Measurements from ENCODE around the gene PER3.
A peak's percentile ranks its signal among the peaks of the same experiment; 100 is the strongest.

- TF ChIP-seq EZH2 (IDR thresholded peaks at IDR 0.05; ENCODE audit: low read length): no peak
- TF ChIP-seq, protein P1, sequence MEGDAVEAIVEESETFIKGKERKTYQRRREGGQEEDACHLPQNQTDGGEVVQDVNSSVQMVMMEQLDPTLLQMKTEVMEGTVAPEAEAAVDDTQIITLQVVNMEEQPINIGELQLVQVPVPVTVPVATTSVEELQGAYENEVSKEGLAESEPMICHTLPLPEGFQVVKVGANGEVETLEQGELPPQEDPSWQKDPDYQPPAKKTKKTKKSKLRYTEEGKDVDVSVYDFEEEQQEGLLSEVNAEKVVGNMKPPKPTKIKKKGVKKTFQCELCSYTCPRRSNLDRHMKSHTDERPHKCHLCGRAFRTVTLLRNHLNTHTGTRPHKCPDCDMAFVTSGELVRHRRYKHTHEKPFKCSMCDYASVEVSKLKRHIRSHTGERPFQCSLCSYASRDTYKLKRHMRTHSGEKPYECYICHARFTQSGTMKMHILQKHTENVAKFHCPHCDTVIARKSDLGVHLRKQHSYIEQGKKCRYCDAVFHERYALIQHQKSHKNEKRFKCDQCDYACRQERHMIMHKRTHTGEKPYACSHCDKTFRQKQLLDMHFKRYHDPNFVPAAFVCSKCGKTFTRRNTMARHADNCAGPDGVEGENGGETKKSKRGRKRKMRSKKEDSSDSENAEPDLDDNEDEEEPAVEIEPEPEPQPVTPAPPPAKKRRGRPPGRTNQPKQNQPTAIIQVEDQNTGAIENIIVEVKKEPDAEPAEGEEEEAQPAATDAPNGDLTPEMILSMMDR (optimal IDR thresholded peaks at IDR 0.05 in 1 of 3, IDR thresholded peaks at IDR 0.05 in 1 of 3, conservative IDR thresholded peaks at IDR 0.05 in 1 of 3; ENCODE audit: extremely low read depth in 1 of 3, insufficient read depth in 2 of 3, low read length in 3 of 3): peak in 2 of 3 experiments; percentile 2 to 25
Measured at GRCh38 chr1:7755448-7755847, 28.6 kb upstream of the PER3 start.
